Lower leg skin (tissue), 3 donors: ENCODE measurements around the gene ZNF230.

ENCODE experiments used
- POLR2A ChIP-seq, 2 donors: fragments of 450-650 bp; IDR thresholded peaks; one replicate each; pipeline ENCODE4 v1.6.1; 2016 to 2017; ENCODE audit warnings: antibody characterized with exemption in 2 of 2, mild to moderate bottlenecking in 1 of 2, moderate library complexity in 1 of 2
- TF ChIP-seq, protein P1 (sequence below), 3 donors: fragments of 450-650 bp; IDR thresholded peaks; one replicate each; pipeline ENCODE4 v1.5.1; 2016; ENCODE audit warnings: antibody characterized with exemption in 3 of 3, mild to moderate bottlenecking in 3 of 3, moderate library complexity in 2 of 3

DNA sequence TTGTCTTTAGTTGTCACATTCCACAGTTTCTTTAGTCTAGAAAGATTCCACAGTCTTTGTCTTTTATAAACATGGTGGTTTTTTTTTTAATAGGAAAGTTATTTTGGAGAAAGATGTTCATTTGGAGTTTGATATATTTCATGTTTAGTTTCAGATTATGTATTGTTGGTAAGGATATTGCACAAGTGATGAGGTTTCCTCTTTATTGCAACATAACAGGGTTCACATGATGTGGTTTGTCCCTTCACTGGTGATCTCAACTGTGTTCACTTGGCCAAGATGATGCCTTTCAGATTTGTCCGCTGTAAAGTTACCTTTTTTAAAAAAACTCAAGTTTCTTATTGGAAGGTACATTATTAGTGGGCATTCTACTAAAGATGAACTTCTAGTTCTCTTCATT lies 3.2 kb downstream of the ZNF230 start:
- TF ChIP-seq, protein P1, sequence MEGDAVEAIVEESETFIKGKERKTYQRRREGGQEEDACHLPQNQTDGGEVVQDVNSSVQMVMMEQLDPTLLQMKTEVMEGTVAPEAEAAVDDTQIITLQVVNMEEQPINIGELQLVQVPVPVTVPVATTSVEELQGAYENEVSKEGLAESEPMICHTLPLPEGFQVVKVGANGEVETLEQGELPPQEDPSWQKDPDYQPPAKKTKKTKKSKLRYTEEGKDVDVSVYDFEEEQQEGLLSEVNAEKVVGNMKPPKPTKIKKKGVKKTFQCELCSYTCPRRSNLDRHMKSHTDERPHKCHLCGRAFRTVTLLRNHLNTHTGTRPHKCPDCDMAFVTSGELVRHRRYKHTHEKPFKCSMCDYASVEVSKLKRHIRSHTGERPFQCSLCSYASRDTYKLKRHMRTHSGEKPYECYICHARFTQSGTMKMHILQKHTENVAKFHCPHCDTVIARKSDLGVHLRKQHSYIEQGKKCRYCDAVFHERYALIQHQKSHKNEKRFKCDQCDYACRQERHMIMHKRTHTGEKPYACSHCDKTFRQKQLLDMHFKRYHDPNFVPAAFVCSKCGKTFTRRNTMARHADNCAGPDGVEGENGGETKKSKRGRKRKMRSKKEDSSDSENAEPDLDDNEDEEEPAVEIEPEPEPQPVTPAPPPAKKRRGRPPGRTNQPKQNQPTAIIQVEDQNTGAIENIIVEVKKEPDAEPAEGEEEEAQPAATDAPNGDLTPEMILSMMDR (IDR thresholded peaks at IDR 0.05), result no peak
- no peak for TF ChIP-seq POLR2A (IDR thresholded peaks at IDR 0.05)
